ENCODE results near the gene CHRND. TPM values are rescaled to one million over a fixed set of nuclear protein-coding genes. Genes with fewer than 3 reads are reported as not detected.

CHRND gene
- total RNA-seq, 3 donors from 2014 or later (not counting 1 experiment from before 2014, with no cell fraction given), result not detected

GRCh38 chr2:232483923-232484627 is 41.9 kb upstream of the CHRND start:
- no peak overlapping the region for H3K4me3 Mint-ChIP-seq

GRCh38 chr2:232484628-232485347 is 41.2 kb upstream of the CHRND start:
- no peak for ATAC-seq
- Mint-ChIP-seq H3K9me3 (no peaks in the 10 kb centered on the region), H3K27me3 (ENCODE audit: low read depth in 2 of 2) (peaks cover 21 to 22% of the 10 kb centered on the region in 2 donors), H3K36me3 (no peaks in the 10 kb centered on the region), H3K27ac (no peak overlapping the region), H3K4me3 (no peak overlapping the region), H3K4me1 (peaks cover 4 to 5% of the 10 kb centered on the region in 2 donors)
- intact Hi-C loops (cut with micrococcal nuclease), result no loop called here
- no peak for TF ChIP-seq CTCF (IDR thresholded peaks at IDR 0.05)
- Histone ChIP-seq H3K27ac (ENCODE audit: low read length) (no peak overlapping the region), H3K4me1 (ENCODE audit: control insufficient read depth, insufficient read depth, low read length) (peaks cover 6% of the 10 kb centered on the region), H3K27me3 (ENCODE audit: control insufficient read depth, insufficient read depth, low read length) (peaks cover 8% of the 10 kb centered on the region), H3K36me3 (ENCODE audit: control insufficient read depth, insufficient read depth, low read length) (no peaks in the 10 kb centered on the region), H3K9me3 (ENCODE audit: control insufficient read depth, insufficient read depth, low read length) (no peaks in the 10 kb centered on the region), H3K4me3 (ENCODE audit: low read length) (no peak overlapping the region)
- no peak for DNase-seq
- 75% methylated on average over 12 of the region's 12 CpGs for WGBS (ENCODE audit: insufficient coverage)

More at GRCh38 chr2:232483923-232484627, 41.9 kb upstream of the CHRND start:
- H3K27ac Mint-ChIP-seq, result no peak overlapping the region
- DNase-seq, result no peak
- peaks cover 6% of the 10 kb centered on the region for H3K4me1 ChIP-seq (ENCODE audit: control insufficient read depth, insufficient read depth, low read length)
- H3K27me3 Mint-ChIP-seq (ENCODE audit: low read depth in 2 of 2), result peaks cover 14 to 18% of the 10 kb centered on the region in 2 donors
- no peaks in the 10 kb centered on the region for H3K36me3 Mint-ChIP-seq
- peaks cover 4 to 5% of the 10 kb centered on the region in 2 donors for H3K4me1 Mint-ChIP-seq
- H3K9me3 Mint-ChIP-seq, result no peaks in the 10 kb centered on the region
- intact Hi-C loops (cut with micrococcal nuclease), result no loop called here
- no peak for TF ChIP-seq CTCF (IDR thresholded peaks at IDR 0.05)
- no peaks in the 10 kb centered on the region for H3K36me3 ChIP-seq (ENCODE audit: control insufficient read depth, insufficient read depth, low read length)
- no peak overlapping the region for H3K4me3 ChIP-seq (ENCODE audit: low read length)
- WGBS (ENCODE audit: insufficient coverage), result 94% methylated on average over 19 of the region's 19 CpGs
- ATAC-seq, result no peak
- no peak overlapping the region for H3K27ac ChIP-seq (ENCODE audit: low read length)
- H3K27me3 ChIP-seq (ENCODE audit: control insufficient read depth, insufficient read depth, low read length), result peaks cover 6% of the 10 kb centered on the region
- no peaks in the 10 kb centered on the region for H3K9me3 ChIP-seq (ENCODE audit: control insufficient read depth, insufficient read depth, low read length)

- Histone ChIP-seq H3K36me3 (ENCODE audit: control insufficient read depth, insufficient read depth, low read length) (no peaks in the 10 kb centered on the region), H3K4me3 (ENCODE audit: low read length) (no peak overlapping the region), H3K27ac (ENCODE audit: low read length) (no peak overlapping the region), H3K27me3 (ENCODE audit: control insufficient read depth, insufficient read depth, low read length) (peaks cover 8% of the 10 kb centered on the region), H3K9me3 (ENCODE audit: control insufficient read depth, insufficient read depth, low read length) (no peaks in the 10 kb centered on the region), H3K4me1 (ENCODE audit: control insufficient read depth, insufficient read depth, low read length) (peaks cover 6% of the 10 kb centered on the region)
- no peaks in the 10 kb centered on the region for H3K36me3 Mint-ChIP-seq
- no peak for DNase-seq
- no peak overlapping the region for H3K27ac Mint-ChIP-seq
- peaks cover 4 to 5% of the 10 kb centered on the region in 2 donors for H3K4me1 Mint-ChIP-seq
- 10% methylated on average over 22 of the region's 22 CpGs for WGBS (ENCODE audit: insufficient coverage)
- H3K9me3 Mint-ChIP-seq, result no peaks in the 10 kb centered on the region
- no peak overlapping the region for H3K4me3 Mint-ChIP-seq
- intact Hi-C loops (cut with micrococcal nuclease), result no loop called here
- no peak for ATAC-seq
- no peak for TF ChIP-seq CTCF (IDR thresholded peaks at IDR 0.05)
- peaks cover 24 to 27% of the 10 kb centered on the region in 2 donors for H3K27me3 Mint-ChIP-seq (ENCODE audit: low read depth in 2 of 2)
Measured at GRCh38 chr2:232485348-232485756, 40.6 kb upstream of the CHRND start.
